A549 (cell line): ENCODE results near the gene PRKN. TPM values are rescaled to one million over a fixed set of nuclear protein-coding genes. Genes with fewer than 3 reads are reported as not detected.

Experiments
- ATAC-seq, 2 experiments: fragments of 200-7000 bp in 1 of 2; fragments of >200 bp in 1 of 2; cut with Nextera tagmentation in 1 of 2; cut with Tn5 transposase in 1 of 2; 3 replicates each; pipeline versions ENCODE4 v1.8.0 to v1.9.1; 2018 to 2020; ENCODE audit warnings: mild to moderate bottlenecking in 1 of 2, moderate library complexity in 1 of 2
- CTCF ChIA-PET: fragments of 300-600 bp; sonication (Branson Sonifier 250); formaldehyde crosslinking; extraction: SDS; loops from one replicate; lab custom pipeline; 2021; ENCODE audit warnings: antibody characterized with exemption, inconsistent platforms; lab: Yijun Ruan, JAX
- POLR2A ChIA-PET: fragments of 350-600 bp; formaldehyde crosslinking; extraction: SDS; loops from one replicate; lab custom pipeline; 2021; ENCODE audit warnings: antibody characterized with exemption, inconsistent platforms; lab: Yijun Ruan, JAX
- DNase-seq, 2 experiments: peaks; one replicate each; pipeline versions ENCODE4 v3.0.0 to v3.0.0-alpha.2; 2011 to 2016; ENCODE audit warnings: low read depth in 1 of 2, low spot score in 1 of 2
- FAIRE-seq: peaks from 2 replicates; lab custom pipeline; 2011; peaks lifted over from hg19 to GRCh38; lab: Jason Lieb, UNC
- H3K27ac ChIP-seq, 2 experiments: fragments of >200 bp; sonication (Bioruptor Twin); formaldehyde crosslinking; 3 replicates each; pipeline ENCODE4 v1.5.1; 2016 to 2017
- H3K4me1 ChIP-seq: fragments of >200 bp; sonication (Bioruptor Twin); formaldehyde crosslinking; 3 replicates; pipeline ENCODE4 v1.6.1; 2016
- H3K4me2 ChIP-seq: fragments of >200 bp; sonication (Bioruptor Twin); formaldehyde crosslinking; 3 replicates; pipeline ENCODE4 v1.6.1; 2016
- H3K4me3 ChIP-seq: fragments of >200 bp; sonication (Bioruptor Twin); formaldehyde crosslinking; 3 replicates; pipeline ENCODE4 v1.5.1; 2016
- H3K9me3 ChIP-seq: fragments of >200 bp; sonication (Bioruptor Twin); formaldehyde crosslinking; 3 replicates; pipeline ENCODE4 v1.6.1; 2016
- CBX2 ChIP-seq: fragments of 200-600 bp; sonication (generic); IDR thresholded peaks from 2 replicates; pipeline ENCODE4 v1.6.1; 2016; ENCODE audit warnings: low read depth, mild to moderate bottlenecking, borderline replicate concordance
- CBX8 ChIP-seq: fragments of 200-600 bp; sonication (generic); IDR thresholded peaks from 2 replicates; pipeline ENCODE4 v1.6.1; 2016
- CEBPB ChIP-seq, 2 experiments: fragments of >200 bp in 1 of 2; sonication (Bioruptor Twin) in 1 of 2; formaldehyde crosslinking in 1 of 2; IDR thresholded peaks; 2 replicates each; pipeline ENCODE4 v1.6.1; 2012 to 2016
- EP300 ChIP-seq, 2 experiments: fragments of >200 bp; sonication (Bioruptor Twin); formaldehyde crosslinking; IDR thresholded peaks; 2 replicates in 1 of 2; 3 replicates in 1 of 2; pipeline ENCODE4 v1.6.1; 2016 to 2017
- ESRRA ChIP-seq: fragments of 150-350 bp; IDR thresholded peaks from 2 replicates; pipeline ENCODE4 v1.6.1; 2014; ENCODE audit warnings: mild to moderate bottlenecking, low read length, borderline replicate concordance
- FOSB ChIP-seq: fragments of 250-450 bp; sonication (Bioruptor Pico); IDR thresholded peaks from 2 replicates; pipeline ENCODE4 v1.5.0; 2020; ENCODE audit warnings: mild to moderate bottlenecking, moderate library complexity
- FOXS1 ChIP-seq: fragments of 250-450 bp; sonication (Bioruptor Pico); IDR thresholded peaks from 2 replicates; pipeline ENCODE4 v1.5.0; 2020; ENCODE audit warnings: mild to moderate bottlenecking, moderate library complexity
- HEYL ChIP-seq: fragments of 250-450 bp; sonication (Bioruptor Pico); IDR thresholded peaks from 2 replicates; pipeline ENCODE4 v1.8.0; 2021; ENCODE audit warnings: mild to moderate bottlenecking, moderate library complexity
- HOXA7 ChIP-seq: fragments of 250-450 bp; sonication (Bioruptor Pico); IDR thresholded peaks from 2 replicates; pipeline ENCODE4 v1.5.0; 2020; ENCODE audit warnings: mild to moderate bottlenecking, moderate library complexity
- MYC ChIP-seq: IDR thresholded peaks from 2 replicates; pipeline ENCODE4 v1.6.1; 2012; ENCODE audit warnings: mild to moderate bottlenecking, inconsistent platforms, low read length, improper control_type of control experiment, borderline replicate concordance
- NFE2L2 ChIP-seq: fragments of 150-350 bp; conservative IDR thresholded peaks from 2 replicates; pipeline ENCODE4 v1.6.1; 2014; ENCODE audit warnings: low read length
- NR3C1 ChIP-seq: fragments of >200 bp; sonication (Bioruptor Twin); formaldehyde crosslinking; IDR thresholded peaks from 3 replicates; pipeline ENCODE4 v1.6.1; 2017
- PBX3 ChIP-seq: IDR thresholded peaks from 2 replicates; pipeline ENCODE4 v1.6.1; 2012
- POLR2A ChIP-seq: IDR thresholded peaks from 2 replicates; pipeline ENCODE4 v1.6.1; 2012; ENCODE audit warnings: mild to moderate bottlenecking, low read length
- POLR2AphosphoS2 ChIP-seq: conservative IDR thresholded peaks from 2 replicates; pipeline ENCODE4 v1.6.1; 2012; ENCODE audit warnings: low read length, improper control_type of control experiment, inconsistent platforms
- RAD21 ChIP-seq, 2 experiments: fragments of >200 bp in 1 of 2; sonication (Bioruptor Twin) in 1 of 2; formaldehyde crosslinking in 1 of 2; IDR thresholded peaks in 1 of 2; conservative IDR thresholded peaks in 1 of 2; 2 replicates in 1 of 2; 3 replicates in 1 of 2; pipeline ENCODE4 v1.6.1; 2012 to 2018; ENCODE audit warnings: inconsistent platforms in 1 of 2
- RARB ChIP-seq: fragments of 250-450 bp; sonication (Bioruptor Pico); IDR thresholded peaks from 2 replicates; pipeline ENCODE4 v1.8.0; 2021; ENCODE audit warnings: mild to moderate bottlenecking, moderate library complexity
- REST ChIP-seq: fragments of 200-600 bp; sonication (generic); IDR thresholded peaks from 2 replicates; pipeline ENCODE4 v1.6.1; 2016; ENCODE audit warnings: antibody characterized with exemption, mild to moderate bottlenecking, moderate library complexity
- RFX5 ChIP-seq: fragments of 450-650 bp; IDR thresholded peaks from 2 replicates; pipeline ENCODE4 v1.7.1; 2014; ENCODE audit warnings: antibody characterized with exemption, mild to moderate bottlenecking, moderate library complexity
- RNF2 ChIP-seq: fragments of 200-600 bp; sonication (generic); IDR thresholded peaks from 2 replicates; pipeline ENCODE4 v1.6.1; 2016; ENCODE audit warnings: low read depth, mild to moderate bottlenecking, antibody characterized with exemption, moderate library complexity, borderline replicate concordance
- SMC3 ChIP-seq: fragments of >200 bp; sonication (Bioruptor Twin); formaldehyde crosslinking; IDR thresholded peaks from 3 replicates; pipeline ENCODE4 v1.6.1; 2018; ENCODE audit warnings: inconsistent platforms
- ZC3H11A ChIP-seq: fragments of 450-650 bp; IDR thresholded peaks from 2 replicates; pipeline ENCODE4 v1.6.1; 2014; ENCODE audit warnings: antibody characterized with exemption, mild to moderate bottlenecking
- ZFP36 ChIP-seq: fragments of 450-650 bp; IDR thresholded peaks from 2 replicates; pipeline ENCODE4 v1.6.1; 2014; ENCODE audit warnings: borderline replicate concordance; ENCODE audit not compliant: partially characterized antibody
- ZSCAN20 ChIP-seq: fragments of 250-450 bp; sonication (Bioruptor Pico); IDR thresholded peaks from 2 replicates; pipeline ENCODE4 v1.8.0; 2022; ENCODE audit warnings: mild to moderate bottlenecking, moderate library complexity
- WGBS: methylation state at CpG from one replicate; pipeline ENCODE4 v1.1.6; 2017; ENCODE audit errors: missing lambda C conversion rate; 5-methylcytosine and 5-hydroxymethylcytosine counted together
- polyA plus RNA-seq, 4 experiments: library from polyadenylated mRNA; depleted of rRNA in 3 of 4; stranded (reverse); fragments of >200 nt; fragmentation: RNase III in 1 of 4; extraction: RNeasy Plus Mini Kit Qiagen cat#74134 plus additional on column Dnase treatment in 1 of 4; gene quantifications; 2 replicates in 3 of 4; 3 replicates in 1 of 4; pipeline ENCODE4 v1.2.3, GENCODE V29; 2011 to 2017

PRKN gene
- polyA plus RNA-seq, 2 of the 4 experiments (the other 2 are of a cell fraction): 0.36 to 0.39 TPM

GRCh38 chr6:161946461-161946860, 781.1 kb downstream of the PRKN start:
- Histone ChIP-seq H3K4me2 (no peak overlapping the region), H3K4me3 (no peak overlapping the region), H3K9me3 (no peaks in the 10 kb centered on the region), H3K4me1 (no peaks in the 10 kb centered on the region), H3K27ac (no peak overlapping the region)
- POLR2A ChIA-PET: no interaction called here
- no peak for DNase-seq
- TF ChIP-seq EP300 (IDR thresholded peaks at IDR 0.05): no peak
- TF ChIP-seq POLR2A: no peak
- 65% methylated on average over 3 of the region's 3 CpGs for WGBS
- no peak for FAIRE-seq
- no peak for ATAC-seq
- CTCF ChIA-PET: no interaction called here

- Histone ChIP-seq H3K9me3 (no peaks in the 10 kb centered on the region), H3K4me2 (no peak overlapping the region), H3K4me1 (no peaks in the 10 kb centered on the region), H3K27ac (no peak overlapping the region), H3K4me3 (no peak overlapping the region)
- no peak for DNase-seq
- no peak for FAIRE-seq
- ATAC-seq: no peak
- ChIA-PET POLR2A (no interaction called here), CTCF (no interaction called here)
- no peak for TF ChIP-seq NFE2L2
- no peak for TF ChIP-seq FOXS1 (CRISPR knock-in tag)
- no peak for TF ChIP-seq REST
- no peak for TF ChIP-seq HOXA7 (CRISPR knock-in tag)
- TF ChIP-seq RAD21 (conservative IDR thresholded peaks at IDR 0.05 in 1 of 2, IDR thresholded peaks at IDR 0.05 in 1 of 2): no peak
- TF ChIP-seq MYC: no peak
- TF ChIP-seq RNF2: no peak
- TF ChIP-seq CBX2: no peak
These were observed 784.0 kb downstream of the PRKN start for GRCh38 chr6:161943561-161943960.

- WGBS: 91% methylated on average over 1 of the region's 3 CpGs
- ATAC-seq: no peak
- TF ChIP-seq SMC3 (no peak), FOXS1 (CRISPR knock-in tag) (no peak), CEBPB (IDR thresholded peaks at IDR 0.05) (no peak), ESRRA (no peak), PBX3 (no peak), POLR2AphosphoS2 (no peak), HOXA7 (CRISPR knock-in tag) (no peak), NR3C1 (no peak)
- no peak for FAIRE-seq
- Histone ChIP-seq H3K4me3 (no peak overlapping the region), H3K27ac (no peak overlapping the region), H3K4me1 (no peaks in the 10 kb centered on the region), H3K9me3 (no peaks in the 10 kb centered on the region), H3K4me2 (no peak overlapping the region)
- DNase-seq: no peak
- CTCF ChIA-PET: no interaction called here
- POLR2A ChIA-PET: no interaction called here
These were observed 786.0 kb downstream of the PRKN start for GRCh38 chr6:161941565-161941964.

- WGBS: 68% methylated on average over 2 of the region's 2 CpGs
- CTCF ChIA-PET: no interaction called here
- Histone ChIP-seq H3K4me3 (no peak overlapping the region), H3K9me3 (no peaks in the 10 kb centered on the region), H3K4me1 (no peaks in the 10 kb centered on the region), H3K27ac (no peak overlapping the region), H3K4me2 (no peak overlapping the region)
- POLR2A ChIA-PET: no interaction called here
- ATAC-seq: no peak
- FAIRE-seq: no peak
- DNase-seq: no peak
- TF ChIP-seq RARB (CRISPR knock-in tag): no peak
- TF ChIP-seq RFX5: no peak
- no peak for TF ChIP-seq ZC3H11A
- TF ChIP-seq ZSCAN20: no peak
- TF ChIP-seq HEYL (CRISPR knock-in tag): no peak
- no peak for TF ChIP-seq CBX8
- TF ChIP-seq FOSB (CRISPR knock-in tag): no peak
- no peak for TF ChIP-seq ZFP36
- no peak for TF ChIP-seq REST
- no peak for TF ChIP-seq PBX3
These were observed 787.0 kb downstream of the PRKN start for GRCh38 chr6:161940519-161940918.
